Smooth muscle cell of the umbilical artery (primary cell): ENCODE data around the gene CREBBP. TPM values are rescaled to one million over a fixed set of nuclear protein-coding genes. Genes with fewer than 3 reads are reported as not detected.

Experiments
- total RNA-seq: library from RNA; depleted of rRNA; stranded (reverse); fragments of >200 nt; gene quantifications from 2 replicates; pipeline ENCODE4 v1.2.3, GENCODE V29; 2014

The CREBBP gene
- 14.3 and 19.3 TPM in 2 replicates for total RNA-seq

GRCh38 chr16:3880623-3881498 is at the start of gene CREBBP:
Gene CREBBP (minus strand): TSS chr16:3880713. CDS start chr16:3879916, 797 bp downstream.

DNA sequence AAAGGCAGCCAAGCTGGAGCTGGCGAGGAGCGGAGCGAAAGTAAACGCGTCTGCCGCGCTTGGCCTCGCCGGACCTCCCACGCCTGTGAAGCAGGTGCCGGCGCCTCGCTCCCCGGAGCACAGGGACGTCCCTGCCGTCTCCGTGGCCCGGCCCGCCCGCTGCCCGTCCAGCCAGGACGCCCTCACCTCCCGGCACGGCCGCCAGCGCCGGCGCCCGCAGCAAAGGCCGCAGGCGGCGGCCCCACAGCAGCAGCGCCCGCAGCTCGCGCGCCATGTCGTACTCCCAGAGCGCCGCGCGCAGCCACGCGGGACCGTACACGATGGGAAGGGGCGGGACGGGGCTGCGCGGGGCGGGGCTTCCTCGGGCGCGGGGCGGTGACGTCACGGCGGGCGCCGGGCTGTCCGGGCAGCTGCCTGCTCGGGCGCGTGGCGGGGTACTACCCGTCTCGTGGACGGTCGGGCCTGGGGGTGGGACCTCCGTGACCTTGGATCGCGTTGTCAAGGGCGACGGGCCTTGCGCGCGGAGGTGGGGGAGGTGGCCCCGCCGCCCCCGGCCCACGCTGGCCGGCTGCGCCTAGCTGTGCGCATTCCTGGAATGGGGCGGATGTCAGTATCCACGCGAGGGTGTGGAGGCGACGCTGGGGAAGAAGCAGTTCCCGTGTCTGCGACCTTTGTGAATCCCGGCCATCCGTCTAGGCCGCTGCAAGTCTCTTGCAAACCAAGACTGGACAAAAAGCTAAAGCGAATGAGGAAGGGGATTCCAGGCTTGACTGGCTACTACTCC is 163.1 kb downstream of the CREBBP start, which contains the start of gene TRAP1:
Gene TRAP1, minus strand, starts transcription at position 290 of the 784 bp plus-strand sequence. Its CDS starts 16 bp downstream, at position 274.

Other genes with a start within 250 kb of the CREBBP start
- 15.7 and 16.4 TPM in 2 replicates for gene DNASE1, start 226.0 kb downstream of the CREBBP start, total RNA-seq
- 42.5 and 76.6 TPM in 2 replicates for gene TRAP1, start 163.2 kb downstream of the CREBBP start, total RNA-seq
- 19.9 and 23.8 TPM in 2 replicates for gene ADCY9, start 235.7 kb upstream of the CREBBP start, total RNA-seq